K562 (cell line): Measurements from ENCODE around the gene TIMM44. TPM values are rescaled to one million over a fixed set of nuclear protein-coding genes. Genes with fewer than 3 reads are reported as not detected.
A peak's percentile ranks its signal among the peaks of the same experiment; 100 is the strongest.

Source experiments
- BHLHE40 ChIP-seq: IDR thresholded peaks from 2 replicates; pipeline ENCODE4 v1.6.1; 2011; ENCODE audit warnings: low read length, improper control_type of control experiment
- C11orf30 ChIP-seq: fragments of 450-650 bp; IDR thresholded peaks from 2 replicates; pipeline ENCODE4 v1.6.1; 2016; ENCODE audit warnings: low read depth, mild to moderate bottlenecking
- CHD7 ChIP-seq: fragments of 200-600 bp; sonication (generic); IDR thresholded peaks from one replicate; pipeline ENCODE4 v1.6.1; 2012; ENCODE audit warnings: mild to moderate bottlenecking, low read depth, low read length, inconsistent platforms
- CREB3L1 ChIP-seq: fragments of 450-650 bp; IDR thresholded peaks from 2 replicates; pipeline ENCODE4 v1.6.1; 2014; ENCODE audit warnings: low read depth, mild to moderate bottlenecking, moderate library complexity, borderline replicate concordance
- E2F5 ChIP-seq: sonication (generic); formaldehyde crosslinking; IDR thresholded peaks from 2 replicates; pipeline ENCODE4 v1.8.0; 2022; ENCODE audit warnings: mild to moderate bottlenecking, missing genetic modification reagents
- MXI1 ChIP-seq: IDR thresholded peaks from 2 replicates; pipeline ENCODE4 v1.6.1; 2011; ENCODE audit warnings: low read depth, mild to moderate bottlenecking, improper control_type of control experiment, low read length
- NBN ChIP-seq: fragments of 450-650 bp; IDR thresholded peaks from 2 replicates; pipeline ENCODE4 v1.6.1; 2016; ENCODE audit warnings: low read depth, mild to moderate bottlenecking
- NFYB ChIP-seq: IDR thresholded peaks from 2 replicates; pipeline ENCODE4 v1.6.1; 2011; ENCODE audit warnings: mild to moderate bottlenecking, moderate library complexity; ENCODE audit not compliant: insufficient read length; ENCODE audit errors: extremely low read depth
- RFX5 ChIP-seq: IDR thresholded peaks from 2 replicates; pipeline ENCODE4 v1.6.1; 2011; ENCODE audit warnings: low read depth, mild to moderate bottlenecking, improper control_type of control experiment, low read length
- SMARCC2 ChIP-seq: fragments of 450-650 bp; IDR thresholded peaks from 2 replicates; pipeline ENCODE4 v1.6.1; 2017; ENCODE audit warnings: antibody characterized with exemption, moderate library complexity, mild to moderate bottlenecking, low read depth
- VEZF1 ChIP-seq: fragments of 200-800 bp; sonication (Bioruptor generic); IDR thresholded peaks from 2 replicates; pipeline ENCODE4 v1.6.1; 2017; ENCODE audit warnings: missing genetic modification characterization, missing compliant biosample characterization
- ZNF12 ChIP-seq: sonication (generic); formaldehyde crosslinking; IDR thresholded peaks from 2 replicates; pipeline ENCODE4 v1.4.0; 2020; ENCODE audit warnings: mild to moderate bottlenecking, missing genetic modification reagents
- polyA plus RNA-seq, 8 experiments: library from polyadenylated mRNA; depleted of rRNA in 4 of 8; stranded (reverse) in 5 of 8; unstranded in 3 of 8; fragments of >200 nt; fragmentation: Nextera tagmentation in 2 of 8; fragmentation: Illumina TruSeq in 1 of 8; extraction: Ambion mirVana in 2 of 8; extraction: Trizol in 1 of 8; gene quantifications; 2 replicates each; pipeline versions ENCODE4 v1.2.1 to v1.2.3, GENCODE V29; 2011 to 2014; ENCODE audit warnings: inconsistent platforms in 1 of 8, missing spikeins in 1 of 8
- total RNA-seq, 7 experiments: library from RNA; depleted of rRNA in 6 of 7; stranded (reverse); fragments of >200 nt in 6 of 7; fragmentation: Illumina TruSeq in 2 of 7; extraction: Trizol in 2 of 7; gene quantifications; 2 replicates each; pipeline versions ENCODE4 v1.2.1 to v1.2.3, GENCODE V29; 2011 to 2021; ENCODE audit warnings: low replicate concordance in 1 of 7

Gene TIMM44
- total and polyA plus RNA-seq, 9 of the 15 experiments (the other 6 are each of a cell fraction or from before 2014, with no cell fraction given): 10.3 to 231 (median 89.3) TPM

- TF ChIP-seq C11orf30 (peak; percentile 97), NBN (peak; percentile 16; the same call in 1 of the 2 replicates), VEZF1 (peak; percentile 63), MXI1 (peak; percentile 80; the same call in 1 of the 2 replicates), NFYB (peak; percentile 62), SMARCC2 (no peak), CHD7 (no peak), CREB3L1 (peak; percentile 51; the same call in 1 of the 2 replicates), ZNF12 (CRISPR knock-in tag) (0 out of 2 replicates have a peak, but pooled peaks have one; percentile 62), BHLHE40 (peak; percentile 77), E2F5 (CRISPR knock-in tag) (peak; percentile 85; the same call in 1 of the 2 replicates), RFX5 (no peak)
Observed at GRCh38 chr19:7943444-7944176, at the start of gene TIMM44 (continued).
